Left ventricle myocardium inferior (tissue), 1 donor: ENCODE results near the gene ZNF490. TPM values are rescaled to one million over a fixed set of nuclear protein-coding genes. Genes with fewer than 3 reads are reported as not detected.
"Not testable (repeated sequence)": the region's sequence is repeated elsewhere in the genome, so short reads cannot be mapped to it uniquely, and the experiment has no call there.

Experiments
- DNase-seq: peaks from one replicate; pipeline ENCODE4 v3.0.0-alpha.2; 2020
- H3K27ac ChIP-seq: fragments of 200-600 bp; replicated peaks from 2 replicates; pipeline ENCODE4 v1.8.0; 2021
- H3K27me3 ChIP-seq: fragments of 200-600 bp; 2 replicates; pipeline ENCODE4 v1.8.0; 2021; ENCODE audit warnings: low read depth
- H3K36me3 ChIP-seq: fragments of 200-600 bp; 2 replicates; pipeline ENCODE4 v1.8.0; 2021
- H3K4me1 ChIP-seq: fragments of 200-600 bp; 2 replicates; pipeline ENCODE4 v1.8.0; 2021
- H3K4me3 ChIP-seq: fragments of 200-600 bp; 2 replicates; pipeline ENCODE4 v1.8.0; 2021; ENCODE audit warnings: mild to moderate bottlenecking, moderate library complexity
- H3K9me3 ChIP-seq: fragments of 200-600 bp; replicated peaks from 2 replicates; pipeline ENCODE4 v1.8.0; 2021
- CTCF ChIP-seq: fragments of 200-600 bp; IDR thresholded peaks from 2 replicates; pipeline ENCODE4 v1.8.0; 2021; ENCODE audit warnings: antibody characterized with exemption, mild to moderate bottlenecking, borderline replicate concordance
- intact Hi-C: fragments of 100-400 bp; cut with micrococcal nuclease; formaldehyde crosslinking; loops from one replicate; pipeline ENCODE4 v1.11.0; 2022
- total RNA-seq: library from RNA; stranded (reverse); fragmentation: NEBNext Ultra II Directional; extraction: Animal tissue kit (Norgen Biotek cat#: 25700); gene quantifications from one replicate; pipeline ENCODE4 v1.2.1, GENCODE V29; 2021
- donor health status: DM: no; HTN: yes; CAD: no; lungs with severe emphysema.

Gene ZNF490
- total RNA-seq, 1 donor from 2014 or later, result 4.1 TPM

- no peak for DNase-seq
- H3K36me3 ChIP-seq, result peaks cover 13% of the 10 kb centered on the region
- H3K4me1 ChIP-seq, result no peaks in the 10 kb centered on the region
- intact Hi-C loops, result no loop called here
- no peak overlapping the region for H3K27ac ChIP-seq
- H3K27me3 ChIP-seq, result no peaks in the 10 kb centered on the region
- TF ChIP-seq CTCF, result no peak
- peaks cover 5% of the 10 kb centered on the region for H3K9me3 ChIP-seq
- no peak overlapping the region for H3K4me3 ChIP-seq
Observed at GRCh38 chr19:12574036-12574435, 36.6 kb downstream of the ZNF490 start.

GRCh38 chr19:12567951-12568350 lies 42.7 kb downstream of the ZNF490 start:
- no peaks in the 10 kb centered on the region for H3K27me3 ChIP-seq
- TF ChIP-seq CTCF, result no peak
- H3K9me3 ChIP-seq, result no peaks in the 10 kb centered on the region
- no peak for DNase-seq
- no peak overlapping the region for H3K27ac ChIP-seq
- intact Hi-C loops, result no loop called here
- H3K4me3 ChIP-seq, result no peak overlapping the region
- no peaks in the 10 kb centered on the region for H3K4me1 ChIP-seq
- no peaks in the 10 kb centered on the region for H3K36me3 ChIP-seq

GRCh38 chr19:12566380-12566779 lies 44.2 kb downstream of the ZNF490 start:
- H3K27me3 ChIP-seq, intact Hi-C loops, H3K4me3 ChIP-seq, H3K36me3 ChIP-seq, H3K4me1 ChIP-seq, H3K9me3 ChIP-seq, DNase-seq, H3K27ac ChIP-seq: not testable (repeated sequence)

GRCh38 chr19:12564016-12564664 lies 46.5 kb downstream of the ZNF490 start:
- peak; percentile 90 for DNase-seq
- Histone ChIP-seq H3K27me3 (no peaks in the 10 kb centered on the region), H3K4me3 (no peak overlapping the region), H3K36me3 (no peaks in the 10 kb centered on the region), H3K4me1 (no peaks in the 10 kb centered on the region), H3K9me3 (no peaks in the 10 kb centered on the region), H3K27ac (no peak overlapping the region)
- peak; percentile 97 for TF ChIP-seq CTCF
- intact Hi-C loops, result no loop called here

- peaks cover 35% of the 10 kb centered on the region for H3K4me1 ChIP-seq
- DNase-seq, result no peak
- intact Hi-C loops, result no loop called here
- peak; percentile 19 for TF ChIP-seq CTCF
- no peak overlapping the region for H3K27ac ChIP-seq
- H3K36me3 ChIP-seq, result no peaks in the 10 kb centered on the region
- no peaks in the 10 kb centered on the region for H3K9me3 ChIP-seq
- no peak overlapping the region for H3K4me3 ChIP-seq
- peaks cover 5% of the 10 kb centered on the region for H3K27me3 ChIP-seq
Observed at GRCh38 chr19:12555456-12555930, 55.1 kb downstream of the ZNF490 start.

- Histone ChIP-seq H3K36me3 (peaks cover 19% of the 10 kb centered on the region), H3K27ac (peak within 1 kb of the TSS; percentile 99)
- intact Hi-C loops, result no loop called here
Observed at GRCh38 chr19:12551060-12551832, 59.4 kb downstream of the ZNF490 start, which contains the start of gene ZNF564. TSS of gene ZNF564 (minus strand) at chr19:12551482. CDS start at chr19:12551332, 150 bp downstream.

More at GRCh38 chr19:12551060-12551832, 59.4 kb downstream of the ZNF490 start, which contains the start of gene ZNF564:
- peaks cover 77% of the 10 kb centered on the region for H3K4me1 ChIP-seq
- TF ChIP-seq CTCF, result no peak
- DNase-seq, result peak; percentile 93
- H3K27me3 ChIP-seq, result peaks cover 5% of the 10 kb centered on the region
- H3K4me3 ChIP-seq, result peak within 1 kb of the TSS; percentile 89
- no peaks in the 10 kb centered on the region for H3K9me3 ChIP-seq
